Retinal pigment epithelial cell (primary cell): ENCODE results near the gene SPOP.

ENCODE experiments used
- DNase-seq: peaks from one replicate; pipeline ENCODE4 v3.0.0-alpha.2; 2010; ENCODE audit warnings: low read depth
- H3K4me3 ChIP-seq: 2 replicates; pipeline ENCODE4 v1.5.1; 2011; ENCODE audit warnings: mild to moderate bottlenecking, low read length, control low read depth, moderate library complexity
- CTCF ChIP-seq: conservative IDR thresholded peaks from 2 replicates; pipeline ENCODE4 v1.5.1; 2011; ENCODE audit warnings: low read depth, low read length, control low read depth, inconsistent platforms

Gene SPOP

GRCh38 chr17:49585422-49586027, 92.4 kb downstream of the SPOP start:
- H3K4me3 ChIP-seq: no peak overlapping the region
- no peak for DNase-seq
- TF ChIP-seq CTCF: peak; percentile 38

- no peak for DNase-seq
- TF ChIP-seq CTCF: no peak
- no peak overlapping the region for H3K4me3 ChIP-seq
These were observed 94.0 kb downstream of the SPOP start for GRCh38 chr17:49583889-49584288.

- no peak for DNase-seq
- H3K4me3 ChIP-seq: no peak overlapping the region
- TF ChIP-seq CTCF: no peak
These were observed 94.7 kb downstream of the SPOP start for GRCh38 chr17:49583226-49583625.

- DNase-seq: no peak
- no peak for TF ChIP-seq CTCF
- no peak overlapping the region for H3K4me3 ChIP-seq
These were observed 95.1 kb downstream of the SPOP start for GRCh38 chr17:49582789-49583188.

- DNase-seq: no peak
- no peak for TF ChIP-seq CTCF
- no peak overlapping the region for H3K4me3 ChIP-seq
These were observed 95.7 kb downstream of the SPOP start for GRCh38 chr17:49582055-49582722.

GRCh38 chr17:49581648-49581998, 96.3 kb downstream of the SPOP start:
- DNase-seq: no peak
- TF ChIP-seq CTCF: no peak
- H3K4me3 ChIP-seq: no peak overlapping the region

- no peak for DNase-seq
- H3K4me3 ChIP-seq: no peak overlapping the region
- no peak for TF ChIP-seq CTCF
These were observed 96.8 kb downstream of the SPOP start for GRCh38 chr17:49580981-49581647.
